ENCODE data around the gene ZXDC.

Gene ZXDC

GRCh38 chr3:126487151-126487771 is 11.6 kb upstream of the ZXDC start:
- Mint-ChIP-seq H3K27ac (peak overlapping the region; percentile 88), H3K9me3 (no peaks in the 10 kb centered on the region), H3K4me3 (no peak overlapping the region), H3K36me3 (ENCODE audit: low read depth) (no peaks in the 10 kb centered on the region), H3K4me1 (ENCODE audit: low read depth) (peaks cover 12% of the 10 kb centered on the region), H3K27me3 (no peaks in the 10 kb centered on the region)

- Mint-ChIP-seq H3K4me1 (ENCODE audit: low read depth) (peaks cover 12% of the 10 kb centered on the region), H3K27me3 (no peaks in the 10 kb centered on the region), H3K4me3 (no peak overlapping the region), H3K36me3 (ENCODE audit: low read depth) (no peaks in the 10 kb centered on the region), H3K27ac (peak overlapping the region; percentile 88), H3K9me3 (no peaks in the 10 kb centered on the region)
These were observed 10.7 kb upstream of the ZXDC start for GRCh38 chr3:126486360-126486847.

GRCh38 chr3:126485956-126486355 is 10.3 kb upstream of the ZXDC start:
- no peak overlapping the region for H3K4me3 Mint-ChIP-seq

GRCh38 chr3:126485176-126485897 is 9.6 kb upstream of the ZXDC start:
- no peaks in the 10 kb centered on the region for H3K27me3 Mint-ChIP-seq

More at GRCh38 chr3:126485956-126486355, 10.3 kb upstream of the ZXDC start:
- Mint-ChIP-seq H3K27me3 (no peaks in the 10 kb centered on the region), H3K9me3 (no peaks in the 10 kb centered on the region), H3K27ac (no peak overlapping the region), H3K36me3 (ENCODE audit: low read depth) (no peaks in the 10 kb centered on the region), H3K4me1 (ENCODE audit: low read depth) (peaks cover 12% of the 10 kb centered on the region)

GRCh38 chr3:126484662-126485061 is 9.0 kb upstream of the ZXDC start:
- no peaks in the 10 kb centered on the region for H3K27me3 Mint-ChIP-seq
- H3K27ac Mint-ChIP-seq: no peak overlapping the region
- H3K36me3 Mint-ChIP-seq (ENCODE audit: low read depth): no peaks in the 10 kb centered on the region
- no peaks in the 10 kb centered on the region for H3K9me3 Mint-ChIP-seq
- no peak overlapping the region for H3K4me3 Mint-ChIP-seq
- H3K4me1 Mint-ChIP-seq (ENCODE audit: low read depth): peaks cover 12% of the 10 kb centered on the region

More at GRCh38 chr3:126485176-126485897, 9.6 kb upstream of the ZXDC start:
- Mint-ChIP-seq H3K4me1 (ENCODE audit: low read depth) (peaks cover 12% of the 10 kb centered on the region), H3K27ac (no peak overlapping the region), H3K4me3 (no peak overlapping the region), H3K36me3 (ENCODE audit: low read depth) (no peaks in the 10 kb centered on the region), H3K9me3 (no peaks in the 10 kb centered on the region)

DNA sequence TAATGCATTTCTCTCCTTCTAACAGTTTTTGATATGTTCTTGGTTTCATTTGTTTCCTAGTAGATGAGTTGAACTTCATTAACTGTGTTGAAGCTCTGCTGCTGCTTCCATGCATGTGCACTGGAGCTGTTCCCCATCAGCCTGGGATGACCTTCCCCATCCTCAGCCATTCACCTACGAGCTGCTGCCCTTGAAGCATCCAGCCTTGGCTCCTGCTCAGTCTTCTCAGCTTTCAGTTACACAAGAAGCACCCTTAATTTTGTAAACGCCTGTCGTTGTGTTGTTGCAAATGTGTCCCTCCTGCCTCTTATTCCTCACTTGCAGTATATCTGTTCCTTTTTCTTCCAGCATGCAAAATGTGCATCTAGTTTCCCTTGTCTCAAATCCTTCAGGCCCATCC is 8.5 kb upstream of the ZXDC start:
- no peak overlapping the region for H3K4me3 Mint-ChIP-seq
- no peaks in the 10 kb centered on the region for H3K36me3 Mint-ChIP-seq (ENCODE audit: low read depth)
- no peaks in the 10 kb centered on the region for H3K27me3 Mint-ChIP-seq
- no peak overlapping the region for H3K27ac Mint-ChIP-seq
- peaks cover 12% of the 10 kb centered on the region for H3K4me1 Mint-ChIP-seq (ENCODE audit: low read depth)
- no peaks in the 10 kb centered on the region for H3K9me3 Mint-ChIP-seq

GRCh38 chr3:126483321-126483761 is 7.7 kb upstream of the ZXDC start:
- Mint-ChIP-seq H3K27me3 (no peaks in the 10 kb centered on the region), H3K4me1 (ENCODE audit: low read depth) (peaks cover 12% of the 10 kb centered on the region), H3K27ac (no peak overlapping the region), H3K36me3 (ENCODE audit: low read depth) (no peaks in the 10 kb centered on the region), H3K9me3 (no peaks in the 10 kb centered on the region), H3K4me3 (no peak overlapping the region)

GRCh38 chr3:126482503-126483255 is 7.0 kb upstream of the ZXDC start:
- Mint-ChIP-seq H3K9me3 (no peaks in the 10 kb centered on the region), H3K27me3 (no peaks in the 10 kb centered on the region), H3K4me1 (ENCODE audit: low read depth) (peaks cover 12% of the 10 kb centered on the region), H3K36me3 (ENCODE audit: low read depth) (no peaks in the 10 kb centered on the region), H3K27ac (no peak overlapping the region), H3K4me3 (no peak overlapping the region)

DNA sequence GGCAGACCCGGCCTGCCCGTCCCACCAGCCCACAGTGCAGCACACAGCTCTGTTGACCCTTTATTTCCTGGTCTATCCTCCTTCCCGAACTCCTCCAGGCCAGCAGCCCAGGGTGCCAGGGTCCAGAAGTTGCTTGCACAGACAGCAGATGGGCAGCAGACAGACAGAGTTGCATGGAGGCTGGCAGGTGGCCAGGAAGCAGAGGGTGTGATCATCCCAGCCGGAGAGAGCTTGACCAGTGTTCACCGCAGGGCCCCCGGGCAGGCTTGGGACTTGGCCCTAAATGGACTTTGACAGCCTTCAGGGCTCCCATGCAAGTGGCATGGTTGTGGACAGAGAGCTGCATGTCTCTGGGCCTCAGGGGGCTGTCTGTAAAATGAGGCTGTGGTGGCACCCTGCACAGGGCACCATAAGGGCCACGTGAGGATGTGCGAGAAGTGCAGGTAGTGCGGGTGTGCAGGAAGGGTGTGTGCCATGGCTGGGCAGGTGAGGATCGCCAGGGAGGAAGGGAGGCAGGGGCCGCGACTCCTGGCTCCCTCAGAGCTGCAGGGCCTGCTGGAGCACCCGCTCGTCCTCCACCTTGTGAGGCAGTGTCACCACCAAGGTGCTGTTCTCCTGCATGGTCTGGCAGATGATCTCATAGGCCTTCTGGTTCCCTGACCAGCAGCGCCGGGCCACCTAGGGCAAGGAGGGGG is 6.3 kb upstream of the ZXDC start:
- Mint-ChIP-seq H3K4me3 (no peak overlapping the region), H3K9me3 (no peaks in the 10 kb centered on the region), H3K36me3 (ENCODE audit: low read depth) (no peaks in the 10 kb centered on the region), H3K27ac (no peak overlapping the region), H3K27me3 (no peaks in the 10 kb centered on the region), H3K4me1 (ENCODE audit: low read depth) (peaks cover 10% of the 10 kb centered on the region)

DNA sequence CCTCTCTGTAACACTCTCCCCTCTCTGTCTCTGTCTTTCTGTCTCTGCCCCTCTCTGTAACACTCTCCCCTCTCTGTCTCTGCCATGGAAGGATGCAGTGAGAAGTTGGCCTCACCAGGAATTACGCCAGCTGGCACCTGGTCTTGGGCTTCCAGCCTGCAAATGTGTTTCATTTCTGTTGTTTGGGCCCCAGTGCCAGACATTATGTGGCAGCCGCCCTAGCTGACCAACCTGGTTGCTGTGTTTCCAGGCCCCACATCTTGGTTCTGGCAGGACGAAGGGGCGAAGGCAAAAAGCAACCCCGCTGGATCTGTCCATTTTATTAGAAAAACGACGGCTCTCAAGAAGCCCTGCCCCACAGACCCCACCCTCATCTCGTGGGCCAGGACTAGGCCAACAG is 5.2 kb upstream of the ZXDC start:
- no peaks in the 10 kb centered on the region for H3K36me3 Mint-ChIP-seq (ENCODE audit: low read depth)
- H3K27ac Mint-ChIP-seq: no peak overlapping the region
- no peak overlapping the region for H3K4me3 Mint-ChIP-seq
- no peaks in the 10 kb centered on the region for H3K9me3 Mint-ChIP-seq
- no peaks in the 10 kb centered on the region for H3K27me3 Mint-ChIP-seq
- peaks cover 8% of the 10 kb centered on the region for H3K4me1 Mint-ChIP-seq (ENCODE audit: low read depth)

- H3K27ac Mint-ChIP-seq: no peak overlapping the region
- H3K9me3 Mint-ChIP-seq: no peaks in the 10 kb centered on the region
- H3K36me3 Mint-ChIP-seq (ENCODE audit: low read depth): no peaks in the 10 kb centered on the region
- no peaks in the 10 kb centered on the region for H3K27me3 Mint-ChIP-seq
- H3K4me3 Mint-ChIP-seq: no peak overlapping the region
- H3K4me1 Mint-ChIP-seq (ENCODE audit: low read depth): peaks cover 8% of the 10 kb centered on the region
These were observed 4.5 kb upstream of the ZXDC start for GRCh38 chr3:126480206-126480605.

GRCh38 chr3:126479642-126480041 is 4.0 kb upstream of the ZXDC start:
- no peaks in the 10 kb centered on the region for H3K9me3 Mint-ChIP-seq
- H3K27ac Mint-ChIP-seq: no peak overlapping the region
- H3K27me3 Mint-ChIP-seq: no peaks in the 10 kb centered on the region
- no peak overlapping the region for H3K4me3 Mint-ChIP-seq
- H3K36me3 Mint-ChIP-seq (ENCODE audit: low read depth): no peaks in the 10 kb centered on the region
- H3K4me1 Mint-ChIP-seq (ENCODE audit: low read depth): peaks cover 9% of the 10 kb centered on the region

DNA sequence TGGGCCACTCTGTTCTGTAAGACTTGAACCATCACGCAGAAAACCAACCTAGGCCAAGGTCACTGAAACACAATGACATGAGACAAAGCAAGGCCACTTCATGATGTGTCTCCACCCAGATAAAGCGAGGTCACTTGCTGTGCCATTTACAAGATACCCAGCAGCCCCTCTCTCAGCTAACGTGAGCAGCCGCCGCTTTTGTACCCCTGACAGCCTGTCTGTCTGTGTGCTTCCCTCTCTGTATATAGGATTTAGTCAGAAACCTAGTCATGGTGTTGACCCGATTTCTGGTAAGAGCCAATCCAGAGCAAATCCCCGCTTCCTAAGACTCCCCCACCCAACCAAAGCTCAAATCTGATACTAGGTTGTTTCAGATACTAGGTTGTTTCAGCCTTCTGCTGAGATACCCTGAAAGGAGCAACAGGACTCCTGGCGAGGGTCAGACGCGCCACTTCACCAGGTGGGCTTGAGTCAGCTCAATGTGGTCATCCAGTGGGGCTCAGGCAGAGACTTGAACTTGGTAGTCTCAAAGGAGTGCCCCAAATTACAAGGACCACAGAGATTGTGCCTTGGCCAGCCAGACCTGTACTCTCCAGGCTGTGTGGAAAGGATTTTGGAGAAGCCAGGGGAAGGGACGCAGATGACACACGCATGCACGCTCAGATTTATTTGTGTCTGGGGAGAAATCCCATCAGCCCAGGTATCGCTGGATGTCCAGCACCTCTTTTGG is 3.1 kb upstream of the ZXDC start:
- H3K4me1 Mint-ChIP-seq (ENCODE audit: low read depth): peaks cover 18% of the 10 kb centered on the region
- no peaks in the 10 kb centered on the region for H3K27me3 Mint-ChIP-seq
- peaks cover 1% of the 10 kb centered on the region for H3K36me3 Mint-ChIP-seq (ENCODE audit: low read depth)
- no peak overlapping the region for H3K4me3 Mint-ChIP-seq
- no peak overlapping the region for H3K27ac Mint-ChIP-seq
- H3K9me3 Mint-ChIP-seq: no peaks in the 10 kb centered on the region

DNA sequence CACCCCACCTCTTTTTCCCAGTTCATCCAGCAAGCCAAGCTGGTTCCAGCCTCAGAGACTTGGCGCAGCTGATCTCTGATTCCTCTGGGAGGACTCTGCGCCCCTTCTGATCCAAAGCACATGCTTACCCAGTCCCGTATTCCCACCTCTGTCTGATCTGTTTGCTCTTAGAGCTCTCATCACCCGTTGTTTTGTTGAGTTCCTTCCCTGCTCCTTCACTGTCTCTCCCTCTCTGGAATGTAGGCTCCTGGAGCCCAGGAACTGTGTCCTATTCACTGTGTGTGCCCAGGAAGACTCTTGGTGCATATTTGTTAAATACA is 1.3 kb upstream of the ZXDC start:
- H3K36me3 Mint-ChIP-seq (ENCODE audit: low read depth): peaks cover 17% of the 10 kb centered on the region
- H3K4me3 Mint-ChIP-seq: peak overlapping the region; percentile 45
- no peaks in the 10 kb centered on the region for H3K9me3 Mint-ChIP-seq
- H3K27ac Mint-ChIP-seq: no peak overlapping the region
- no peaks in the 10 kb centered on the region for H3K27me3 Mint-ChIP-seq
- peaks cover 35% of the 10 kb centered on the region for H3K4me1 Mint-ChIP-seq (ENCODE audit: low read depth)

Data from stimulated activated naive CD8-positive, alpha-beta T cell treated with anti-CD3 and anti-CD28 coated beads, Interleukin-15, Interleukin-2, amounts not matched to agents 100 ng/mL and 50 ng/mL, for 24 hours (primary cell).